Gastrocnemius medialis (tissue), 4 donors: ENCODE measurements around the gene FAM181A. TPM values are rescaled to one million over a fixed set of nuclear protein-coding genes. Genes with fewer than 3 reads are reported as not detected.

Source experiments
- ATAC-seq, 2 donors: fragments of 150-250 bp; one replicate each; pipeline ENCODE4 v1.9.1; 2016
- DNase-seq, 2 donors: peaks; one replicate each; pipeline ENCODE4 v3.0.0-alpha.2; 2019
- H3K27ac ChIP-seq, 4 donors: fragments of 200-600 bp; sonication (generic); 1 replicate in 1 of 4; 2 replicates in 3 of 4; pipeline ENCODE4 v1.5.1; 2016 to 2018; ENCODE audit warnings: mild to moderate bottlenecking in 2 of 4, moderate library complexity in 1 of 4
- H3K27me3 ChIP-seq, 3 donors: fragments of 200-600 bp; sonication (generic) in 2 of 3; 1 replicate in 1 of 3; 2 replicates in 2 of 3; pipeline versions ENCODE4 v1.5.1 to v1.6.0; 2016 to 2019; ENCODE audit warnings: mild to moderate bottlenecking in 1 of 3, moderate library complexity in 1 of 3
- H3K36me3 ChIP-seq, 2 donors: fragments of 200-600 bp; sonication (generic) in 1 of 2; one replicate each; pipeline ENCODE4 v1.5.1; 2017 to 2018
- H3K4me1 ChIP-seq, 2 donors: fragments of 200-600 bp; sonication (generic) in 1 of 2; one replicate each; pipeline ENCODE4 v1.5.1; 2016 to 2017; ENCODE audit warnings: mild to moderate bottlenecking in 2 of 2
- H3K4me3 ChIP-seq, 4 donors: fragments of 200-600 bp; sonication (generic) in 3 of 4; 1 replicate in 1 of 4; 2 replicates in 3 of 4; pipeline ENCODE4 v1.5.1; 2016 to 2019; ENCODE audit warnings: mild to moderate bottlenecking in 2 of 4
- H3K9me3 ChIP-seq, 3 donors: fragments of 200-600 bp; sonication (generic) in 2 of 3; 1 replicate in 1 of 3; 2 replicates in 2 of 3; pipeline ENCODE4 v1.5.1; 2016 to 2019
- POLR2A ChIP-seq, 2 donors: fragments of 450-650 bp; IDR thresholded peaks; one replicate each; pipeline ENCODE4 v1.6.1; 2017; ENCODE audit warnings: antibody characterized with exemption in 2 of 2, mild to moderate bottlenecking in 2 of 2, moderate library complexity in 2 of 2
- in situ Hi-C, 4 donors: fragments of 200-750 bp; cut with MboI; loops; one replicate each; pipeline versions ENCODE4 v1.15.0 to v1.8.0; 2017; ENCODE audit warnings: low sequenced_read_pairs in 4 of 4
- intact Hi-C: fragments of 100-400 bp; cut with DNase I; formaldehyde crosslinking; loops from one replicate; pipeline ENCODE4 v1.15.1; 2023; ENCODE audit warnings: low total_unique reads
- total RNA-seq, 4 donors: library from RNA; depleted of rRNA; stranded (reverse); fragments of >200 nt; gene quantifications; one replicate each; pipeline versions ENCODE4 v1.1.0 to v1.2.3, GENCODE V29; 2016
- TF ChIP-seq, protein P1 (sequence below), 5 experiments: fragments of 450-650 bp in 3 of 5; fragments of 200-600 bp in 2 of 5; sonication (generic) in 2 of 5; IDR thresholded peaks in 4 of 5; conservative IDR thresholded peaks in 1 of 5; 1 replicate in 4 of 5; 2 replicates in 1 of 5; pipeline ENCODE4 v1.5.1; 2016 to 2019; ENCODE audit warnings: antibody characterized with exemption in 5 of 5, mild to moderate bottlenecking in 3 of 5, moderate library complexity in 3 of 5

FAM181A gene
- total RNA-seq, 4 donors from 2014 or later, result not detected

DNA sequence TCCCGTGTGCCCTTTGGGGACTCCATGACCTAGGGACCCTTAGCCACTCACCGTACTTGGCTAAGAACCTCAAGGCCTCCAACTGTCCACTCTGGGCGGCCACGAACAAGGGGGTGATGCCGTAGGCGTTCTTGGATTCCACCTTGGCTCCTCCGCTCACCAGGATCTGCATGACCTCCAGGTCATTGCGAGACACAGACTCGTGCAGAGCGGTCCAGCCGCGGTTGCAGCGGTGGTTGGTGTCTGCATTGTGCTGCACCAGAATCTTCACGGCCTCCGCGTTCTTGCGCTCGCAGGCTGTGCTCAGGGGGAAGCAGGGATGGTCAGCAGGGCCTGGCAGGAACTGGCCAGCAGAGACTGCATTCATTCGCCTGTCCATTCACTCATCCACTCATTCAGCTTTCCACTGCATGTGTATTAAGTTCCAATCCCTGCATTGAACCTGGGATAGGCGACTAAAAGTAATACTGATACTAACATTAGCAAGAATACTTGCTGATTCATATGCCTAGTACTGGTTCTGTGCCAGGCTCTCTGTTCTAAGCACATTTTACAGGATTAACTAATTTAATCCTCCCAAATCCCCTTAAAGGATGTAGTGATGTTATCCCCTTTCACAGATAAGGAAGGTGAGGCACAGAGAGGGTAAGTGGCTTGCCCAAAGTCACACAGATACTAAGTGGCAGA lies 23.9 kb downstream of the FAM181A start:
- ATAC-seq, result peak; percentile 1 to 3
- peak in 1 of 2 donors; percentile 60 for DNase-seq
- Histone ChIP-seq H3K4me3 (no peak overlapping the region), H3K27ac (peak overlapping the region; percentile 97 to 100 (median 98)), H3K9me3 (no peaks in the 10 kb centered on the region), H3K36me3 (peaks cover 0 to 78% of the 10 kb centered on the region in 2 donors), H3K27me3 (no peaks in the 10 kb centered on the region), H3K4me1 (peaks cover 65 to 90% of the 10 kb centered on the region in 2 donors)
- in situ Hi-C loops (no loop called here), intact Hi-C loops (no loop called here)
- no peak for TF ChIP-seq POLR2A (IDR thresholded peaks at IDR 0.05)
- TF ChIP-seq, protein P1, sequence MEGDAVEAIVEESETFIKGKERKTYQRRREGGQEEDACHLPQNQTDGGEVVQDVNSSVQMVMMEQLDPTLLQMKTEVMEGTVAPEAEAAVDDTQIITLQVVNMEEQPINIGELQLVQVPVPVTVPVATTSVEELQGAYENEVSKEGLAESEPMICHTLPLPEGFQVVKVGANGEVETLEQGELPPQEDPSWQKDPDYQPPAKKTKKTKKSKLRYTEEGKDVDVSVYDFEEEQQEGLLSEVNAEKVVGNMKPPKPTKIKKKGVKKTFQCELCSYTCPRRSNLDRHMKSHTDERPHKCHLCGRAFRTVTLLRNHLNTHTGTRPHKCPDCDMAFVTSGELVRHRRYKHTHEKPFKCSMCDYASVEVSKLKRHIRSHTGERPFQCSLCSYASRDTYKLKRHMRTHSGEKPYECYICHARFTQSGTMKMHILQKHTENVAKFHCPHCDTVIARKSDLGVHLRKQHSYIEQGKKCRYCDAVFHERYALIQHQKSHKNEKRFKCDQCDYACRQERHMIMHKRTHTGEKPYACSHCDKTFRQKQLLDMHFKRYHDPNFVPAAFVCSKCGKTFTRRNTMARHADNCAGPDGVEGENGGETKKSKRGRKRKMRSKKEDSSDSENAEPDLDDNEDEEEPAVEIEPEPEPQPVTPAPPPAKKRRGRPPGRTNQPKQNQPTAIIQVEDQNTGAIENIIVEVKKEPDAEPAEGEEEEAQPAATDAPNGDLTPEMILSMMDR (IDR thresholded peaks at IDR 0.05 in 4 of 5, conservative IDR thresholded peaks at IDR 0.05 in 1 of 5), result no peak

DNA sequence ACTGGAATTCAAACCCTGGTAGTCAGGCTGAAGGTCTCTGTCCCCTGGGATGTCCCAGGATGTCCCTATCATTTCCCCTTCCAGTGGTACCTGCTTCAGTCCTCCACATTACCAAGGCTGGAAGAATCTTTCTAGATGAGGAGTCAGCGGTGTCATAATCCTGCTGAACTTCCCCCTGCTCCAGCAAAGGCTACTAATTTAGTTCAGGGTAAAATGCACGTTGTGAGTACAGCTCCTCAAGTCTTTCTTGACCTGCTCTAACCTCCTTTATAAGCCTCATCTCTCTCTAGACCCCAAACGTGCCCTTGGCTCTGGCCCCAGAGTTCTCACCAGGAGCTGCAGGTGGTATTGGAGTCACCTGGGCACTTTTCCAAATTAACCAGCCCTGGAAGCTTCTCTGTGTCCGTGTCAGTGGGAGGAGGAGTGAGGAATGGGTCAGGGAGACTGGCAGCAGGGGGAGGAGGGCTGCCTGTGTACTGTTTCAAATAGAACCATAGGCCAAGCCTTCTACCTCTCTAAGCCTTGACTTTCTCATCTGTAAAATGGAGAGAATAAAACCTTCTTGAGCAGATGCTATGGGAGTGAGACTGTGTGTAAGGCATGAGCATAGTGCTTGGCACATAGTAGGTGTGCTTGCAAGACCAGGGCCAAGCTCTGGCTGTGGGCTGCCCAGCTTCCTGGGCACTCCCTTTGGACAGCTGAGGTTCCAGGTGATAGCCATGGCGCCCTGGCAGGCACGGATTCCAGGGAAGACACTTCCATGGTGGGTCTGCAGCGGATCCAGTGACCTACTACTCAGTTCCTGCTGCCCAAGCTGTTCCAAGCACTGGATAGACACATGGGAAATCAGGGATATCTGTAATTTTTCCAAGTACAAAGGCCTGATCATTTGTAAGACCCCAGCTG lies 24.7 kb downstream of the FAM181A start:
- peak; percentile 8 to 13 for ATAC-seq
- Histone ChIP-seq H3K4me1 (peaks cover 65 to 90% of the 10 kb centered on the region in 2 donors), H3K27ac (peak overlapping the region; percentile 97 to 100 (median 98))

DNA sequence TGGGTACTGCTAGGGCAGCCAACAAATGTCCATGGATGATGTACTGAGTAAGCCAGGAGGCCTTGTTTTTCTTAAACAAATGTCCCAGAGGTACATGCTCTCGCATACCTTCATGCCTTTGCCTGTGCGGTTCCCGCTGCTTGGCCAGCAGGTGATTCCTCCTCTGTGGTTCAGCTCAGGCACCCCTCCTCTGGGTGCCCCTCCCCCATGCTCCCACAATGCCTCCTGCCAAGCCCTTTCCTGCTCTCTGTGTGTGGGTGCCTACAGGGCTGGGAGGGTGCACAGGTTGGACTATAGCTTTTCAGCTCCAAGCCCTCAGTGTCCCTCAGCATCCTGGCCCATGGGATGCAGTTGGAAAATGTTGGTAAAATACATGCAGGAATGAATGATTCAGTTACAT lies 25.7 kb downstream of the FAM181A start:
- in situ Hi-C loops, result no loop called here
- no peak for ATAC-seq
- DNase-seq, result no peak
- H3K27ac ChIP-seq, result peak overlapping the region; percentile 97 to 100 (median 98)
- peaks cover 0 to 70% of the 10 kb centered on the region in 2 donors for H3K36me3 ChIP-seq
- H3K9me3 ChIP-seq, result no peaks in the 10 kb centered on the region
- H3K4me1 ChIP-seq, result peaks cover 67 to 90% of the 10 kb centered on the region in 2 donors
- no peaks in the 10 kb centered on the region for H3K27me3 ChIP-seq
- TF ChIP-seq, protein P1 (IDR thresholded peaks at IDR 0.05 in 4 of 5, conservative IDR thresholded peaks at IDR 0.05 in 1 of 5), result no peak
- no peak for TF ChIP-seq POLR2A (IDR thresholded peaks at IDR 0.05)
- intact Hi-C loops, result no loop called here
- H3K4me3 ChIP-seq, result no peak overlapping the region

More for the DNA sequence above, 24.7 kb downstream of the FAM181A start:
- intact Hi-C loops (no loop called here), in situ Hi-C loops (no loop called here)
- TF ChIP-seq, protein P1 (IDR thresholded peaks at IDR 0.05 in 4 of 5, conservative IDR thresholded peaks at IDR 0.05 in 1 of 5), result no peak
- no peak for TF ChIP-seq POLR2A (IDR thresholded peaks at IDR 0.05)
- H3K36me3 ChIP-seq, result peaks cover 0 to 77% of the 10 kb centered on the region in 2 donors
- peak in 1 of 2 donors; percentile 64 for DNase-seq
- H3K4me3 ChIP-seq, result no peak overlapping the region
- H3K9me3 ChIP-seq, result no peaks in the 10 kb centered on the region
- no peaks in the 10 kb centered on the region for H3K27me3 ChIP-seq

DNA sequence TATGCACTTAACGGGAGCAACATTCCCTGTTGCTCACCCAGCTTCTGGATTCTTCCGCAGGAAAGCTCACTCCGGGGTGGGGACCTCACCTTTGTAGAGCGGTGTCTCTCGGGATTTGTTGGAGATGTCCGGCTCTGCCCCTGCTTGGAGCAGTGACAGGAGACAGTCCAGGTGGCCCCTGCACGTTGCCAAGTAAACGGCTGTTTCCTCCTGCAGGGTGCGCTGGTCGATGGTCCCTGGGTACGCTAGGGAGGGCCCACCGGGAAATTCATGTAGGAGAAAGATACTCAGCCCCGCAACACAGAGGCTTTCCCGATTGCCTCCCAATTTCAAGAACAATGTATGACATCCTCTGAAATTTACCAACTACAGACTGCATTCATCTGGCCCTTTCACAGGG lies 26.1 kb downstream of the FAM181A start:
- Histone ChIP-seq H3K27ac (peak overlapping the region; percentile 97 to 100 (median 98)), H3K36me3 (peaks cover 0 to 70% of the 10 kb centered on the region in 2 donors), H3K4me3 (no peak overlapping the region), H3K4me1 (peaks cover 67 to 90% of the 10 kb centered on the region in 2 donors), H3K9me3 (no peaks in the 10 kb centered on the region), H3K27me3 (no peaks in the 10 kb centered on the region)
- DNase-seq, result no peak
- TF ChIP-seq, protein P1 (IDR thresholded peaks at IDR 0.05 in 4 of 5, conservative IDR thresholded peaks at IDR 0.05 in 1 of 5), result peak in 1 of 5 experiments; percentile 27
- TF ChIP-seq POLR2A (IDR thresholded peaks at IDR 0.05), result no peak
- intact Hi-C loops (no loop called here), in situ Hi-C loops (no loop called here)
- ATAC-seq, result no peak
